A673 (cell line): ENCODE results near the gene UBXN6. TPM values are rescaled to one million over a fixed set of nuclear protein-coding genes. Genes with fewer than 3 reads are reported as not detected.

ENCODE experiments used
- BruUV-seq: library from RNA; stranded (reverse); fragments of 400-500 nt; replicated peaks from 2 replicates; lab custom pipeline; 2021; lab: Mats Ljungman, UMichigan
- CTCF ChIA-PET: fragments of 300-600 bp; sonication (Branson Sonifier 250); formaldehyde crosslinking; loops from one replicate; lab custom pipeline; 2022; ENCODE audit warnings: antibody characterized with exemption; lab: Charles Lee
- POLR2A ChIA-PET: fragments of 300-600 bp; sonication (Branson Sonifier 250); formaldehyde crosslinking; loops from one replicate; lab custom pipeline; 2022; ENCODE audit warnings: antibody characterized with exemption; ENCODE audit not compliant: low non-redundant PET; lab: Charles Lee
- DNase-seq: peaks from one replicate; pipeline ENCODE4 v3.0.0-alpha.2; 2015; ENCODE audit warnings: low spot score
- H3K27ac ChIP-seq: fragments of 200-600 bp; sonication (generic); 2 replicates; pipeline ENCODE4 v1.5.1; 2016; ENCODE audit warnings: mixed run types, low read depth, mild to moderate bottlenecking, mixed read lengths, antibody characterized with exemption, low read length; ENCODE audit not compliant: poor library complexity, severe bottlenecking
- H3K27me3 ChIP-seq: fragments of 200-600 bp; sonication (generic); replicated peaks from 2 replicates; pipeline ENCODE4 v1.6.1; 2017; ENCODE audit warnings: mixed run types, low read depth, mild to moderate bottlenecking, mixed read lengths, antibody characterized with exemption, low read length; ENCODE audit not compliant: insufficient read depth, poor library complexity
- H3K36me3 ChIP-seq: fragments of 200-600 bp; sonication (generic); 2 replicates; pipeline ENCODE4 v1.6.1; 2016; ENCODE audit warnings: mixed run types, mild to moderate bottlenecking, mixed read lengths, antibody characterized with exemption, low read length; ENCODE audit not compliant: insufficient read depth, poor library complexity, severe bottlenecking
- H3K4me1 ChIP-seq: fragments of 200-600 bp; sonication (generic); 2 replicates; pipeline ENCODE4 v1.6.1; 2017; ENCODE audit warnings: mixed run types, mild to moderate bottlenecking, mixed read lengths, antibody characterized with exemption, low read length; ENCODE audit not compliant: insufficient read depth, poor library complexity, severe bottlenecking
- H3K4me3 ChIP-seq: fragments of 200-600 bp; sonication (generic); 2 replicates; pipeline ENCODE4 v1.5.1; 2016; ENCODE audit warnings: low read depth, mixed run types, mild to moderate bottlenecking, mixed read lengths, low read length; ENCODE audit not compliant: poor library complexity, severe bottlenecking
- H3K9me3 ChIP-seq: fragments of 200-600 bp; sonication (generic); 2 replicates; pipeline ENCODE4 v1.6.1; 2016; ENCODE audit warnings: mixed run types, low read depth, mild to moderate bottlenecking, mixed read lengths, antibody characterized with exemption, low read length; ENCODE audit not compliant: poor library complexity, severe bottlenecking
- CTCF ChIP-seq: fragments of 300-800, 200-600 bp; sonication (generic); conservative IDR thresholded peaks from 2 replicates; pipeline ENCODE4 v1.5.1; 2017; ENCODE audit warnings: low read depth, mild to moderate bottlenecking, antibody characterized with exemption, low read length, moderate library complexity, mixed read lengths
- EZH2 ChIP-seq: fragments of 200-600 bp; sonication (generic); IDR thresholded peaks from 2 replicates; pipeline ENCODE4 v1.6.1; 2017; ENCODE audit warnings: borderline replicate concordance, low read depth, mild to moderate bottlenecking, mixed read lengths, antibody characterized with exemption, low read length; ENCODE audit not compliant: poor library complexity, severe bottlenecking
- intact Hi-C: fragments of 100-400 bp; cut with micrococcal nuclease; formaldehyde crosslinking; loops from one replicate; pipeline ENCODE4 v1.10.0; 2022; ENCODE audit not compliant: unreplicated experiment
- total RNA-seq: library from RNA; stranded (reverse); gene quantifications from 2 replicates; pipeline ENCODE4 v1.2.3, GENCODE V29; 2021

UBXN6 gene
- total RNA-seq, 1 experiment from 2014 or later, result 49.1 TPM

- Histone ChIP-seq H3K27me3 (no peaks in the 10 kb centered on the region), H3K36me3 (peaks cover 41% of the 10 kb centered on the region), H3K27ac (no peak overlapping the region), H3K4me1 (no peaks in the 10 kb centered on the region), H3K9me3 (no peaks in the 10 kb centered on the region), H3K4me3 (no peak overlapping the region)
- BruUV-seq, result no TSS peak
- no peak for TF ChIP-seq EZH2
- TF ChIP-seq CTCF, result no peak
- ChIA-PET POLR2A (no interaction called here), CTCF (no interaction called here)
- no peak for DNase-seq
- intact Hi-C loops, result no loop called here
Observed at GRCh38 chr19:4493929-4494690, 36.5 kb upstream of the UBXN6 start.

GRCh38 chr19:4493104-4493928 is 35.7 kb upstream of the UBXN6 start:
- Histone ChIP-seq H3K36me3 (peaks cover 35% of the 10 kb centered on the region), H3K9me3 (no peaks in the 10 kb centered on the region), H3K4me1 (no peaks in the 10 kb centered on the region), H3K27ac (no peak overlapping the region), H3K4me3 (no peak overlapping the region), H3K27me3 (no peaks in the 10 kb centered on the region)
- ChIA-PET CTCF (no interaction called here), POLR2A (no interaction called here)
- TF ChIP-seq EZH2 (no peak), CTCF (no peak)
- intact Hi-C loops, result no loop called here
- no peak for DNase-seq
- no TSS peak for BruUV-seq

- Histone ChIP-seq H3K27ac (no peak overlapping the region), H3K4me3 (no peak overlapping the region), H3K36me3 (peaks cover 33% of the 10 kb centered on the region), H3K4me1 (no peaks in the 10 kb centered on the region), H3K9me3 (no peaks in the 10 kb centered on the region), H3K27me3 (no peaks in the 10 kb centered on the region)
- DNase-seq, result no peak
- TF ChIP-seq EZH2 (no peak), CTCF (no peak)
- ChIA-PET POLR2A (no interaction called here), CTCF (no interaction called here)
- BruUV-seq, result no TSS peak
- intact Hi-C loops, result no loop called here
Observed at GRCh38 chr19:4492337-4493103, 34.9 kb upstream of the UBXN6 start.
